Measurements from ENCODE around the gene PHLDA2. TPM values are rescaled to one million over a fixed set of nuclear protein-coding genes. Genes with fewer than 3 reads are reported as not detected.

Gene PHLDA2
- total RNA-seq, 4 donors from 2014 or later, result 4.1 to 6.4 (median 4.9) TPM; not detected in 1

- peak within 1 kb of the TSS; percentile 64 to 83 (median 79) for H3K27ac ChIP-seq
- peak; percentile 80 to 93 (median 90) for DNase-seq
- H3K4me3 ChIP-seq, result peak within 1 kb of the TSS; percentile 57 to 73 (median 72)
- peaks cover 0 to 23% (median 8%) of the 10 kb centered on the region in 4 donors for H3K4me1 ChIP-seq
- no peaks in the 10 kb centered on the region for H3K27me3 ChIP-seq
- no peak for TF ChIP-seq CTCF (IDR thresholded peaks at IDR 0.05)
- peak; percentile 61 to 84 for TF ChIP-seq POLR2A (IDR thresholded peaks at IDR 0.05)
- H3K36me3 ChIP-seq, result no peaks in the 10 kb centered on the region
- H3K9me3 ChIP-seq, result no peaks in the 10 kb centered on the region
Measured at GRCh38 chr11:2885678-2886081, 43.5 kb downstream of the PHLDA2 start, which contains the start of gene CDKN1C. Gene CDKN1C, minus strand, starts transcription at chr11:2885775. Its CDS starts 319 bp downstream, at chr11:2885456.

DNA sequence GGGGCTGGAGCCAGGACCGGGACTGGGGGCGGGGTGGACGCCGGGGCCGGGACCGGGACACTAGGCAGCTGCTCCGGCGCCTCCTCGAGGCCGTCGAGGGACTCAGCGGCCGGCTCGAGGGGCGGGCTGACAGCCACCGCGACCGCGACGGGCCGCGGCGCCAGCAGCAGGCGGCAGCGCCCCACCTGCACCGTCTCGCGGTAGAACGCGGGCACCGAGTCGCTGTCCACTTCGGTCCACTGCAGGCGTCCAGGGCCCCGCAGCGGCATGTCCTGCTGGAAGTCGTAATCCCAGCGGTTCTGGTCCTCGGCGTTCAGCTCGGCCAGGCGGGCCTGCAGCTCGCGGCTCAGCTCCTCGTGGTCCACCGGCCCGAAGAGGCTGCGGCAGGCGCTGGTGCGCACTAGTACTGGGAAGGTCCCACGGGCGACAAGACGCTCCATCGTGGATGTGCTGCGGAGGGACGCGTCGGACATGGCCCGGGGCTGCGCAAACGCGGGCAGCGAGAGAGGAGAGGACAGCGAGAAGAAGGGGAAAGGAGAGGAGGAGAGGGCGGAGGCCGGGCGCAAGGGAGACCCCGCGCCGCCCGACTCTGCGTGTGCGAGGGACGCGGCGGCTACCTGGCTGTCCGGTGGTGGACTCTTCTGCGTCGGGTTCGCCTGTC is 44.1 kb downstream of the PHLDA2 start:
- Histone ChIP-seq H3K9me3 (no peaks in the 10 kb centered on the region), H3K27ac (peak overlapping the region; percentile 62 to 83 (median 79)), H3K27me3 (no peaks in the 10 kb centered on the region), H3K36me3 (no peaks in the 10 kb centered on the region), H3K4me1 (peaks cover 0 to 23% (median 6%) of the 10 kb centered on the region in 4 donors), H3K4me3 (peak overlapping the region; percentile 50 to 73 (median 72))
- TF ChIP-seq CTCF (IDR thresholded peaks at IDR 0.05) (peak in 4 of 6 experiments; percentile 26 to 61 (median 55)), POLR2A (IDR thresholded peaks at IDR 0.05) (no peak)
- DNase-seq, result peak in 2 of 3 donors; percentile 74 to 83

- H3K9me3 ChIP-seq, result no peaks in the 10 kb centered on the region
- no peaks in the 10 kb centered on the region for H3K27me3 ChIP-seq
- no peaks in the 10 kb centered on the region for H3K36me3 ChIP-seq
- no peak for TF ChIP-seq POLR2A (IDR thresholded peaks at IDR 0.05)
- TF ChIP-seq CTCF (IDR thresholded peaks at IDR 0.05), result no peak
- peak overlapping the region; percentile 64 to 83 (median 76) for H3K27ac ChIP-seq
- H3K4me3 ChIP-seq, result peak overlapping the region; percentile 57 to 73 (median 72)
- H3K4me1 ChIP-seq, result peaks cover 0 to 23% (median 6%) of the 10 kb centered on the region in 4 donors
- DNase-seq, result no peak
Measured at GRCh38 chr11:2883979-2884815, 45.0 kb downstream of the PHLDA2 start.

DNA sequence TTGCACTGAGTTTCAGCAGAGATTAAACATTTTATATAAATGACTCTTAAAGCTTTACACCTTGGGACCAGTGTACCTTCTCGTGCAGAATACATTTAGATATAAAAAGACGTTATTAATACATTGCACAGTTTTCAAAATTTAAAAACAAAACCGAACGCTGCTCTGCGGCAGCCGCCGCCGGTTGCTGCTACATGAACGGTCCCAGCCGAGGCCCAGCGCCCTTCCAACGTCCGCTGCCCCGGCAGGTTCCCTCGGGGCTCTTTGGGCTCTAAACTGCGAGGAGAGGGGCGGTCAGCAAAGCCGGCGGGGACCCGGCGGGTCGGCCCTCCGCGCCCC is 45.6 kb downstream of the PHLDA2 start:
- no peaks in the 10 kb centered on the region for H3K36me3 ChIP-seq
- peak overlapping the region; percentile 57 to 73 (median 72) for H3K4me3 ChIP-seq
- DNase-seq, result no peak
- H3K27ac ChIP-seq, result peak overlapping the region in 3 of 4 donors; percentile 69 to 83 (median 83)
- H3K9me3 ChIP-seq, result no peaks in the 10 kb centered on the region
- no peaks in the 10 kb centered on the region for H3K27me3 ChIP-seq
- peaks cover 0 to 23% (median 6%) of the 10 kb centered on the region in 4 donors for H3K4me1 ChIP-seq
- TF ChIP-seq CTCF (IDR thresholded peaks at IDR 0.05), result no peak
- no peak for TF ChIP-seq POLR2A (IDR thresholded peaks at IDR 0.05)

DNA sequence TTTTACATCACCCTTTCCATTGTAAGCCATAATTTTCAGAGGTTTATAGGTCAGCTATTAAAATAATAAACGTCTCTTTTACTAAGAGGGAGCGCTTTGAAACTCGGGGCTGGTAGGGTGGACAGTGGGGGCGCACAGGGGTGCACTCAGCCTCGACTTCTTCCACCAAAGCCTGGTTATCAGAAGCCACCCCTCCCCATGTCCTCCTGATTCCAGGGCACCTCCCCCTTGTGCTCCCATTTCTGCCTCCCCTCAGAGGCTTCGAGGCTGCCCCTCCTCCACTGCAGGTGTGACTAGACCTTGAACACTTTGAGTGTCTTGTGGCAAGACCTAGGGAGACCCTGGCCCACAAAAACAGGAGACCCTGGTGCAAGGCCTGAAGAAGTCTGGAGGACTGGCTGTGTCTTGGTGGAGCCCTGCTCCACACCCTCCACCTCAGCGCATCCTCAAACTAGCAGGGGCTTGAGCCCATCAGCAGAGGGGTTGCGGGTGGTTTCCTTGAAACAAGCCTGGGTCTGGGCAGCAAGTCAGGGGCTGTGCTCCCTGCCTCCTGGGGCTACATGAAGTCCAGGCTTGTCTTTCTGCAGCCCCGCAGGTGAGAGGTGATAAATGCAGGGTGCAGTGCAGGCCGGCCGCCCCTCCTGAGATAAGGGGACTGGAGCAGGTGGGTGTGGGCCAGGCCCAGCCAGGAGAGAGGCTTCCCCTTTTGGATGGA is 46.7 kb downstream of the PHLDA2 start:
- Histone ChIP-seq H3K36me3 (no peaks in the 10 kb centered on the region), H3K27ac (no peak overlapping the region)
- DNase-seq, result no peak

More for the DNA sequence above, 46.7 kb downstream of the PHLDA2 start:
- H3K27me3 ChIP-seq, result no peaks in the 10 kb centered on the region
- H3K4me3 ChIP-seq, result peak overlapping the region in 1 of 4 donors; percentile 73
- peaks cover 0 to 23% (median 6%) of the 10 kb centered on the region in 4 donors for H3K4me1 ChIP-seq
- H3K9me3 ChIP-seq, result no peaks in the 10 kb centered on the region
- no peak for TF ChIP-seq POLR2A (IDR thresholded peaks at IDR 0.05)
- no peak for TF ChIP-seq CTCF (IDR thresholded peaks at IDR 0.05)

Data from Peyer's patch (tissue), 4 donors.